H7 (cell line): ENCODE measurements around the gene METTL24. TPM values are rescaled to one million over a fixed set of nuclear protein-coding genes. Genes with fewer than 3 reads are reported as not detected.
"Not testable (repeated sequence)": the region's sequence is repeated elsewhere in the genome, so short reads cannot be mapped to it uniquely, and the experiment has no call there.

Experiments used
- DNase-seq: peaks from one replicate; pipeline ENCODE4 v3.0.0; 2012
- H3K27me3 ChIP-seq: 2 replicates; pipeline ENCODE4 v1.6.0; 2011; ENCODE audit warnings: mild to moderate bottlenecking, low read length; ENCODE audit not compliant: control insufficient read depth, insufficient read depth
- H3K36me3 ChIP-seq: replicated peaks from 2 replicates; pipeline ENCODE4 v1.5.1; 2011; ENCODE audit warnings: low read length; ENCODE audit not compliant: control insufficient read depth, insufficient read depth
- H3K4me3 ChIP-seq: 2 replicates; pipeline ENCODE4 v1.5.1; 2011; ENCODE audit warnings: low read depth, mild to moderate bottlenecking, control low read depth, low read length, moderate library complexity; ENCODE audit not compliant: insufficient read depth
- total RNA-seq: library from RNA; depleted of rRNA; stranded (reverse); fragments of >200 nt; shearing (Covaris generic); gene quantifications from 2 replicates; pipeline ENCODE4 v1.2.3, GENCODE V29; 2014

Gene METTL24
- total RNA-seq, 1 experiment from 2014 or later, result 0.69 TPM

DNA sequence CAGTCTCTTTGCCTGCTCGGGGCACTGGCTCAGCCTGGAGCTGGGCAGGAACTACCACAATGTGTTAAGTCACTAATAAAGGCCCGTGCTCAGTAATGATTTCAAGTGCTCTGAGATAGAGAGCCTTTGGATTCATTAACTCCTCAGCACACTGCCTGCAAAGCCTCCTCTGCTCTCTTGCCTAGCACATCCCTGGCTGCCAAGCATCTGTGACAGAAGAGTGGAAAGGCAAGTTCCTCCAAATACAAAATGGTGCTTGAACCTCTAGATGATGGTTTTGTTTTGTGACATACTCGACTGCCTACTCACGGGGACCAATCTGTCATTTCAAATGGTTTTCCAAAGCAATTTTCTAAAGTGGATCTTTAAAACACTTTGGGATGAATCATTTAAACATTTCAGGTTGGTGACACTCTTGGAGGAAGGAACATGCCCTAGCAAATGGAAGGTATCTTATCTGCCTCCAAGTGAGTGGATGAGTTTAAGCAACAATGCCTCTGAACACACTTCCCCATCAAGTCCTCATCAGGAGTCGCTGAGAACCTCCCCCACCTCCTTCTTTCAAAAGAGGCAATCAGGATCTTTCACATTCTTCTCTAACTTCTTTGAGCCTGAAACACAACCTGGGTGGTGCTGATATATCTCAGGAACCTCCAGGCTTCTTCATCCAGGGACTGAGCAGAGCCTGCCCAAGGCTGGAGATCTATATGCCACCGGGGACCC is 35.8 kb downstream of the METTL24 start:
- no peak for DNase-seq
- no peak overlapping the region for H3K4me3 ChIP-seq
- no peaks in the 10 kb centered on the region for H3K27me3 ChIP-seq
- H3K36me3 ChIP-seq, result no peaks in the 10 kb centered on the region

GRCh38 chr6:110320307-110320706 is 37.8 kb downstream of the METTL24 start:
- no peaks in the 10 kb centered on the region for H3K36me3 ChIP-seq
- H3K4me3 ChIP-seq, result no peak overlapping the region
- H3K27me3 ChIP-seq, result no peaks in the 10 kb centered on the region
- DNase-seq, result no peak

- no peak overlapping the region for H3K4me3 ChIP-seq
- H3K27me3 ChIP-seq, result no peaks in the 10 kb centered on the region
- no peak for DNase-seq
- no peaks in the 10 kb centered on the region for H3K36me3 ChIP-seq
These were observed 38.3 kb downstream of the METTL24 start for GRCh38 chr6:110319843-110320242.

GRCh38 chr6:110319381-110319780 is 38.8 kb downstream of the METTL24 start:
- H3K36me3 ChIP-seq, result no peaks in the 10 kb centered on the region
- no peaks in the 10 kb centered on the region for H3K27me3 ChIP-seq
- no peak overlapping the region for H3K4me3 ChIP-seq
- no peak for DNase-seq

DNA sequence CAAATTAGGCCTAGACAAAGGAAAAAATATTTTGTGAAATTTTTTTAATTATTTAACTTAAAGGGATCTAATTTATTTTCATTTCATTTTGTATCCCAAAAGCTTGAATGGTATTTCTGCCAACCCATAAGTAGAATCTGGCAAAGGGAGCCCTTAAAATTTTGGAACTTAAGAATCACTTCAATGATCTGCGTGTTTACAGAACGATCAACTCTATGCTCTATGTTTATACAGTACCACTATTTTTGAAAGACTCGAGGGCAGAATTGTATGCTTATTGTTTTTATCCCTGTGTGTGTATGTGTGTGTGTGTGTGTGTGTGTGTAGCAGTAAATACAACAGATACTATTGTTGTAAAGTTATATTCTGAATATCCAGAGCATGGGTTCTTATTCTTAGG is 39.2 kb downstream of the METTL24 start:
- DNase-seq, result no peak
- Histone ChIP-seq H3K36me3 (no peaks in the 10 kb centered on the region), H3K27me3 (no peaks in the 10 kb centered on the region), H3K4me3 (no peak overlapping the region)

- H3K27me3 ChIP-seq, result no peaks in the 10 kb centered on the region
- no peak overlapping the region for H3K4me3 ChIP-seq
- no peak for DNase-seq
- no peaks in the 10 kb centered on the region for H3K36me3 ChIP-seq
These were observed 40.5 kb downstream of the METTL24 start for GRCh38 chr6:110317646-110318045.

- DNase-seq, result no peak
- Histone ChIP-seq H3K27me3 (no peaks in the 10 kb centered on the region), H3K4me3 (no peak overlapping the region), H3K36me3 (no peaks in the 10 kb centered on the region)
These were observed 41.0 kb downstream of the METTL24 start for GRCh38 chr6:110317189-110317588.

DNA sequence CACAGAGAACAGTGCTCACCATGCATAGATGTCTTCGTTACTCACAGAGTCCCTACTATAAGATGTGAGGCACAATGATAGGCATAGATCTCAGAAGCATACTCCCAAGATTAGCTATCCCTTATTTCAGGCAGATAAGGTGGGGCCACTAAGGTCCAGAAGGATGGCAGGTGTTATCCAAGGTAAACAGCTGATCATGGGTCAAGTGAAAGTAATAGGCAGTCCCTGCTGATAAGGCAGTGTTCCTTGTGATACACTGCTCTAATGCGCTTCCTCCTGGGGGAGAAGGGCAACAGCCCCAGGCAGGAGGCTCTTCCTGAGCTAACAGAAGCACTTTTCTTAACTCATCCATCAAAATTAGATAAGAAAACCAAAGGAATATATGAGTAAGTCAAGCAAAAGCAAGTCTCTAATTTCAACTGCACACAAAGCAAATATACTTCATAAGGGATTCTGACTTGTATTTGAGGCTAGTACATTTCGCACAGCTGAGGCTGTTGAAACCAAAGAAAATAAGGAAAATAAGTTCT is 42.2 kb downstream of the METTL24 start:
- no peak for DNase-seq
- Histone ChIP-seq H3K27me3 (no peaks in the 10 kb centered on the region), H3K4me3 (no peak overlapping the region), H3K36me3 (no peaks in the 10 kb centered on the region)

GRCh38 chr6:110315207-110315868 is 42.8 kb downstream of the METTL24 start:
- no peak for DNase-seq
- Histone ChIP-seq H3K27me3 (no peaks in the 10 kb centered on the region), H3K36me3 (no peaks in the 10 kb centered on the region), H3K4me3 (no peak overlapping the region)

DNA sequence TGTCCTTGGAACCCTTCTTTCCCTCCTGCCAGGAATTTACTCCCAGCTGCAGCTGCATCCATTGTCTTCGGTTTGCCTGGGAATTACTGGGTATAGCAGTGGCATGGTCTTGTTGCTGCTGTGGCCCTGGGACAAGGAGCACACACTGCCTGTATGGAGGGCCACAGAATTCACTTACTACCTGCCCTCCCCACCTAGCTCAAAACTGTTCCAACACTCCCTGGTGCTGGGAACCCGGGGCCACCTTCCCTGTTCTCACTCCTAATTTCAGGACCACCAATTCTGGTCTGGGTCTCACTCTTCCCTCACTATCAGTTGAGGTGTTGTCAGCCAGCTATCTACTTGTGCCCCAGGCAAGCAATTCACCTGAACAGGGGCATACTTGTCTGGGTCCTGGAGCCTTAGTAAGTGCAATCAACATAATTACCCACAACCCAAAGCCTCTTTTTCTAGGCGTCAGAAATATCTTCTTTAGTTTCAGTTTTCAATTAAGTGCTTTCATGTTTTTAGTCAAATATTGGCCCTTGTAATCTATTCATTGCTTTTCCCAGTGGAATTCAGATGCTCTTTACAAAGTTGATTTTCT is 47.2 kb downstream of the METTL24 start:
- no peaks in the 10 kb centered on the region for H3K36me3 ChIP-seq
- H3K4me3 ChIP-seq, result no peak overlapping the region
- DNase-seq, result no peak
- no peaks in the 10 kb centered on the region for H3K27me3 ChIP-seq

- H3K36me3 ChIP-seq, DNase-seq, H3K27me3 ChIP-seq, H3K4me3 ChIP-seq: not testable (repeated sequence)
These were observed 48.7 kb downstream of the METTL24 start for GRCh38 chr6:110309432-110309831.

DNA sequence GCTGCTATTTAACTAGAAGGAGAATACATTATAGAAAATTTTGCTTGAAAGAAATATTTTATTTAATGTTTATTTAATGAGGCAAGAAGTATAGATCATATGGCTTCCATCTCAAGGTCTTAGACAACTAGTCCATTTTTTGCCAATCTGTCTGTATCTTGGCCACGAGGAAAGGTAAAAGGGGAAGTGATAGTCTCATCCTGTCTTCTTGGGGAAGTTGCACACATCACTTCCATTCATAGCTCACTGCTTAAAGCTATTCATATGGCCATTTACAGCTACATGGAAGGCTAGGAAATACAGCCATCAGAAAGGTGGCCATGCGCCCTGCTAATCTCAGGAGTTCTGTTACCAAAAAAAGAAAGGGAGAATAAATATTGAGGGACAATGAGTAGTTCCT is 50.8 kb downstream of the METTL24 start:
- no peak for DNase-seq
- H3K36me3 ChIP-seq, result no peaks in the 10 kb centered on the region
- H3K4me3 ChIP-seq, result no peak overlapping the region
- H3K27me3 ChIP-seq, result no peaks in the 10 kb centered on the region

GRCh38 chr6:110305832-110306231 is 52.3 kb downstream of the METTL24 start:
- not testable (repeated sequence) for H3K4me3 ChIP-seq, DNase-seq, H3K36me3 ChIP-seq, H3K27me3 ChIP-seq

- not testable (repeated sequence) for DNase-seq
These were observed 54.5 kb downstream of the METTL24 start for GRCh38 chr6:110303692-110304091.

DNA sequence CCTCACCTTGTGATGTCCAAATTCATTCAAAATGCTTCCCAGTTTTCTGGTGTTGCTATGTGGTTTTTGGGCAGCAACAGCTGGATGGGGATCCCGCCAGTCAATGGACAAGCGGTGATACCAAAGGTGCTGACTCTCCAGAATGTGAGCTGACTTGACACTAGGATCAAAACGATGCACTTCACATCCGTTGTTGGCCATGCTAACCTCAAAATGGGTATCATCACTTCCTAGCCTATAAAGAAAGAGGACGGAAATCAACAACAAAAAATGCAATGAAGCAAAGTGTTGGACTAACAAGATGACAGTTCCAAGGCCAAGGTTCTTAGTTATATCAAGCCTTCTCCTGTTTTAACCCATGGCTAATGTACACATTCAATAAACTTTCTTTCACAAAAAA is 59.2 kb downstream of the METTL24 start:
- Histone ChIP-seq H3K27me3 (no peaks in the 10 kb centered on the region), H3K4me3 (no peak overlapping the region), H3K36me3 (no peaks in the 10 kb centered on the region)
- no peak for DNase-seq

More at GRCh38 chr6:110303692-110304091, 54.5 kb downstream of the METTL24 start:
- not testable (repeated sequence) for H3K4me3 ChIP-seq, H3K27me3 ChIP-seq, H3K36me3 ChIP-seq
